Lung (tissue), 12 donors: ENCODE results near the gene COMP. TPM values are rescaled to one million over a fixed set of nuclear protein-coding genes. Genes with fewer than 3 reads are reported as not detected.
A peak's percentile ranks its signal among the peaks of the same experiment; 100 is the strongest.

Experiments
- ATAC-seq: fragments of 200-7000 bp; cut with Tn5 transposase; one replicate; pipeline ENCODE4 v1.9.1; 2020; ENCODE audit warnings: moderate number of reproducible peaks; ENCODE audit not compliant: insufficient read depth, low FRiP score
- DNase-seq, 3 donors: peaks; one replicate each; pipeline ENCODE4 v3.0.0-alpha.2; 2013 to 2017
- H3K27ac ChIP-seq, 2 donors: one replicate each; pipeline ENCODE4 v1.5.1; 2013; ENCODE audit warnings: mild to moderate bottlenecking in 2 of 2, moderate library complexity in 2 of 2, control low read depth in 1 of 2, inconsistent platforms in 1 of 2, low read depth in 1 of 2, low read length in 1 of 2
- H3K27me3 ChIP-seq, 3 donors: one replicate each; pipeline ENCODE4 v1.5.1; 2013; ENCODE audit warnings: low read length in 2 of 3; ENCODE audit not compliant: control insufficient read depth in 3 of 3, insufficient read depth in 3 of 3
- H3K36me3 ChIP-seq, 4 donors: one replicate each; pipeline ENCODE4 v1.5.1; 2013; ENCODE audit warnings: low read length in 4 of 4, mild to moderate bottlenecking in 1 of 4, moderate library complexity in 1 of 4; ENCODE audit not compliant: control insufficient read depth in 4 of 4, insufficient read depth in 4 of 4
- H3K4me1 ChIP-seq, 5 donors: one replicate each; pipeline ENCODE4 v1.5.1; 2013; ENCODE audit warnings: low read length in 5 of 5, mild to moderate bottlenecking in 2 of 5, moderate library complexity in 1 of 5; ENCODE audit not compliant: control insufficient read depth in 5 of 5, insufficient read depth in 5 of 5
- H3K4me3 ChIP-seq: one replicate; pipeline ENCODE4 v1.5.1; 2013; ENCODE audit warnings: mild to moderate bottlenecking, control low read depth, moderate library complexity
- H3K9ac ChIP-seq, 2 donors: one replicate each; pipeline ENCODE4 v1.5.1; 2013; ENCODE audit warnings: low read length in 2 of 2, control low read depth in 1 of 2; ENCODE audit not compliant: insufficient read depth in 1 of 2
- H3K9me3 ChIP-seq, 4 donors: one replicate each; pipeline ENCODE4 v1.5.1; 2013; ENCODE audit warnings: low read length in 3 of 4, mild to moderate bottlenecking in 1 of 4, moderate library complexity in 1 of 4; ENCODE audit not compliant: control insufficient read depth in 4 of 4, insufficient read depth in 3 of 4
- WGBS, 2 donors: extraction: QIAGEN DNeasy Blood & Tissue Kit; methylation state at CpG; one replicate each; pipeline ENCODE4 v1.1.7; 2013; 5-methylcytosine and 5-hydroxymethylcytosine counted together
- polyA plus RNA-seq, 2 donors: library from polyadenylated mRNA; stranded (reverse); fragments of 200-250 nt; gene quantifications; one replicate each; pipeline ENCODE4 v1.2.1, GENCODE V29; 2013
- total RNA-seq, 2 donors: library from RNA; depleted of rRNA in 1 of 2; stranded (reverse); fragments of >200 nt in 1 of 2; gene quantifications; one replicate each; pipeline ENCODE4 v1.2.1, GENCODE V29; 2014 to 2021
- TF ChIP-seq, protein P1 (sequence below): IDR thresholded peaks from 2 replicates; pipeline ENCODE4 v1.5.1; 2012; ENCODE audit warnings: mild to moderate bottlenecking; ENCODE audit errors: control extremely low read depth, extremely low read depth
- donor health status: control.
- donor health status: control.
- donor health status: Bipolar disorder and iron deficiency.
- donor health status: healthy.
- donor health status: DM: yes; HTN: yes; CAD: no.

Gene COMP
- total and polyA plus RNA-seq, 4 donors = 1.7 to 3.5 (median 2.4) TPM; not detected in 1

DNA sequence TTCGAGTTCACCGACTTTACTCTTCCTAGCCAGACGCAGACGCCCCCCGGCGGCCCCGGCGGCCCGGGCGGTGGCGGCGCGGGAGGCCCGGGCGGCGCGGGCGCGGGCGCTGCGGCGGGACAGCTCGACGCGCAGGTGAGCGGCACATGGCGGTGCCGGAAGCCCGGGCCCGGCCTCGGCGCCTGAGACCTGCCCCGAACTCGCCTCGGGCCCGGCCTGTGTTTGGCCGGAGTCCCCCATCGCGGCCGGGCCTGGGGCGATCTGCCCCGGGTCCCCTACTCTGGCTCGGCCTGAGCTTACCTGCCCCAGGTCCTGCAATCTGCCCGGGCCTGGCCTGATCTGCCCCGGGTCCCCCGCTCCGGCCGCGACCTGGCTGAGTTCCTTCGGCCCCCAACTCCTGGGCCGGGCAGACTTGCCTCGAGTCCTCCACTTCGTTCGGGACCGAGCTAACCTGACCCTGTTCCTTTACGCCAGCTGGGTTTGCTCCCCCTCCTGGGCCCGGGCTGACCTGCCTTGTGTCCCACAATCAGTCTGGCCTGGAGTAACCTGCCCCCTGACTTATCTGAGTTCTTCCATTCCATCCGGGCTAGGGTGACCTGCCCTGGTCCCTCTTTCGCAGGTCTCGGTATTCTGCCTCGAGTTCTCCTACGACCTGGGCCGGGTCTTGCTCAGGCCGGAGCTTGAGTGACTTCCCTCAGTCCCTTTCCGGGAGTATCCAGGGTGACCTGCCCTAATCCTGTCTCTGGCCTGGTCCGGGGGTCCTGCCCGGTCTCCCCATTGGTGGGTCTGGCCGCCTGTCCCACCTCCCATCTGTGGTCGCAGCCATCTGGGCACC lies 41.4 kb upstream of the COMP start:
- no peak for ATAC-seq

DNA sequence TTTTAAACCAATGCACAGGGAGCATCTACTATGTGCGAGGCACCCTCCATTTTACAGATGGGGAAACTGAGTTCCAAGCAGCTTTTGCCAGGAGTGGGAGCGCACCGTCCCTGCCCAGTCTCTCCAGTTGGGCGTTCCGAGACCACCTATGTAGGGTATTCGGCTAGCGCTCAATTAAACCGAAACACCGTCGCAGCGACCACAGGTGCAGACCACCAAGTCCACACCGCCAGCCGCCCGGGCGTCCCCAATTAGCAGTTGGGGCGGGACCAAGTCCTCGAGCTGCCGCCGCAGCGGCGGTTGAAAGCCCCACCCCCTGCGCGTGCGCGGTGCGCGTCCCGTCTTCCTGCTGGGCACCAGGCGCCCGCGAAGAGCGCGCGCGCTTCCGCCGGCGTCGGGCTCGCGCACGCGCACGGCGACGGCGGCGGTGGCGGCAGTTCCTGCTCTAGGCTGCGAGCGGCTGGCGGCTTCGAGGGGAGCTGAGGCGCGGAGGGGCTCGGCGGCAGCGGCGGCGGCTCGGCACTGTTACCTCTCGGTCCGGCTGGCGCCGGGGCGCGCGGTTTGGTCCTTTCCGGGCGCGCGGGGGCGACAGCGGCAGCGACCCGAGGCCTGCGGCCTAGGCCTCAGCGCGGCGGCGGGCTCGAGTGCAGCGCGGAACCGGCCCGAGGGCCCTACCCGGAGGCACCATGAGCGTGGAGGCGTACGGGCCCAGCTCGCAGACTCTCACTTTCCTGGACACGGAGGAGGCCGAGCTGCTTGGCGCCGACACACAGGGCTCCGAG lies 40.6 kb upstream of the COMP start, which contains the start of gene UPF1:
TSS of gene UPF1 (plus strand) at position 436 of the 782 bp plus-strand sequence. CDS start at position 687, 251 bp downstream.
- Histone ChIP-seq H3K9me3 (peaks cover 0 to 4% (median 0%) of the 10 kb centered on the region in 4 donors), H3K4me3 (peak within 1 kb of the TSS; percentile 92), H3K27me3 (peaks cover 0 to 3% (median 0%) of the 10 kb centered on the region in 3 donors), H3K9ac (peak within 1 kb of the TSS; percentile 59 to 67), H3K36me3 (peaks cover 0 to 6% (median 5%) of the 10 kb centered on the region in 4 donors), H3K27ac (peak within 1 kb of the TSS; percentile 95 to 96), H3K4me1 (peaks cover 8 to 19% (median 14%) of the 10 kb centered on the region in 5 donors)
- ATAC-seq = peak; percentile 93
- peak; percentile 93 to 97 (median 96) for DNase-seq
- 0 to 1% methylated on average over 73 to 96 of the region's 96 CpGs for WGBS, 2 donors
- TF ChIP-seq, protein P1, sequence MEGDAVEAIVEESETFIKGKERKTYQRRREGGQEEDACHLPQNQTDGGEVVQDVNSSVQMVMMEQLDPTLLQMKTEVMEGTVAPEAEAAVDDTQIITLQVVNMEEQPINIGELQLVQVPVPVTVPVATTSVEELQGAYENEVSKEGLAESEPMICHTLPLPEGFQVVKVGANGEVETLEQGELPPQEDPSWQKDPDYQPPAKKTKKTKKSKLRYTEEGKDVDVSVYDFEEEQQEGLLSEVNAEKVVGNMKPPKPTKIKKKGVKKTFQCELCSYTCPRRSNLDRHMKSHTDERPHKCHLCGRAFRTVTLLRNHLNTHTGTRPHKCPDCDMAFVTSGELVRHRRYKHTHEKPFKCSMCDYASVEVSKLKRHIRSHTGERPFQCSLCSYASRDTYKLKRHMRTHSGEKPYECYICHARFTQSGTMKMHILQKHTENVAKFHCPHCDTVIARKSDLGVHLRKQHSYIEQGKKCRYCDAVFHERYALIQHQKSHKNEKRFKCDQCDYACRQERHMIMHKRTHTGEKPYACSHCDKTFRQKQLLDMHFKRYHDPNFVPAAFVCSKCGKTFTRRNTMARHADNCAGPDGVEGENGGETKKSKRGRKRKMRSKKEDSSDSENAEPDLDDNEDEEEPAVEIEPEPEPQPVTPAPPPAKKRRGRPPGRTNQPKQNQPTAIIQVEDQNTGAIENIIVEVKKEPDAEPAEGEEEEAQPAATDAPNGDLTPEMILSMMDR = no peak

More for the DNA sequence above, 41.4 kb upstream of the COMP start:
- DNase-seq = no peak
- H3K4me1 ChIP-seq = peaks cover 8 to 19% (median 14%) of the 10 kb centered on the region in 5 donors
- peaks cover 0 to 3% (median 0%) of the 10 kb centered on the region in 3 donors for H3K27me3 ChIP-seq
- peak overlapping the region; percentile 92 for H3K4me3 ChIP-seq
- peak overlapping the region; percentile 56 to 67 for H3K9ac ChIP-seq
- WGBS, 2 donors = 0 to 1% methylated on average over 69 of the region's 69 CpGs
- no peaks in the 10 kb centered on the region for H3K9me3 ChIP-seq
- peaks cover 0 to 6% (median 5%) of the 10 kb centered on the region in 4 donors for H3K36me3 ChIP-seq
- H3K27ac ChIP-seq = peak overlapping the region; percentile 95 to 96
- TF ChIP-seq, protein P1 = no peak

DNA sequence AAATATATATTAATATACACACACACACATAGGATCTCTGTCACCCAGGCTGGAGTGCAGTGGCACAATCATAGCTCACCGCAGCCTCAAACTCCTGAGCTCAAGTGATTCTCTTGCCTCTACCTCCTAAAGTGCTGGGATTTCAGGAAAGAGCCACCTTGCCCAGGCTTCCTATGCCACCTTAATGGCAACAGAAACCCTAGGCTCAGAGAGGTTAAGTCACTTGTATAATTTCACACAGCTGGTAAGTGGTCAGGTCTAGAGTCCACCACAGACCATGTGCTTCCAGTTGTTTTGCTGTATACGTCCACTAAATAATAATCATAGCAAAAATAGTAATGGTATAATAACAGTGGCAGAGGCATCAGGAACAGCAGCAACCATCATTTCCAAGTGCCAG lies 39.4 kb upstream of the COMP start:
- peaks cover 0 to 6% (median 4%) of the 10 kb centered on the region in 4 donors for H3K36me3 ChIP-seq
- DNase-seq (no peak), ATAC-seq (no peak)
- 92 to 96% methylated on average over 2 of the region's 2 CpGs for WGBS, 2 donors
- TF ChIP-seq, protein P1 = no peak
- no peak overlapping the region for H3K4me3 ChIP-seq
- H3K9ac ChIP-seq = no peak overlapping the region
- no peak overlapping the region for H3K27ac ChIP-seq
- H3K4me1 ChIP-seq = peaks cover 6 to 19% (median 14%) of the 10 kb centered on the region in 5 donors
- H3K27me3 ChIP-seq = peaks cover 0 to 3% (median 0%) of the 10 kb centered on the region in 3 donors
- H3K9me3 ChIP-seq = peaks cover 0 to 4% (median 0%) of the 10 kb centered on the region in 4 donors
